Endodermal cell (in vitro differentiated cells): Measurements from ENCODE around the gene EMILIN3. TPM values are rescaled to one million over a fixed set of nuclear protein-coding genes. Genes with fewer than 3 reads are reported as not detected.

Experiments
- DNase-seq: peaks from one replicate; pipeline ENCODE4 v3.0.0-alpha.2; 2017
- H3K27ac ChIP-seq: 2 replicates; pipeline ENCODE4 v1.5.1; 2013; ENCODE audit warnings: mild to moderate bottlenecking, low read depth, low read length, moderate library complexity
- H3K27me3 ChIP-seq: 2 replicates; pipeline ENCODE4 v1.6.1; 2013; ENCODE audit warnings: mild to moderate bottlenecking, low read length, moderate library complexity; ENCODE audit not compliant: insufficient read depth, control insufficient read depth, poor library complexity, severe bottlenecking
- H3K36me3 ChIP-seq: 2 replicates; pipeline ENCODE4 v1.7.0; 2013; ENCODE audit warnings: mild to moderate bottlenecking, low read length, moderate library complexity; ENCODE audit not compliant: control insufficient read depth, insufficient read depth
- H3K4me1 ChIP-seq: one replicate; pipeline ENCODE4 v1.7.0; 2013; ENCODE audit warnings: low read length; ENCODE audit not compliant: control insufficient read depth, insufficient read depth
- H3K4me3 ChIP-seq: 2 replicates; pipeline ENCODE4 v1.5.1; 2013; ENCODE audit warnings: mild to moderate bottlenecking, low read length, moderate library complexity
- H3K9ac ChIP-seq: 2 replicates; pipeline ENCODE4 v1.6.1; 2013; ENCODE audit warnings: mild to moderate bottlenecking, low read length, moderate library complexity; ENCODE audit not compliant: poor library complexity, severe bottlenecking; ENCODE audit errors: extremely low read depth
- H3K9me3 ChIP-seq: 2 replicates; pipeline ENCODE4 v1.6.1; 2013; ENCODE audit warnings: mild to moderate bottlenecking, low read length, moderate library complexity; ENCODE audit not compliant: control insufficient read depth
- H3K27ac Mint-ChIP-seq: 2 replicates; pipeline ENCODE4 v1.8.0; 2020; ENCODE audit warnings: mixed read lengths
- H3K27me3 Mint-ChIP-seq: 2 replicates; pipeline ENCODE4 v1.8.0; 2021; ENCODE audit warnings: mild to moderate bottlenecking, mixed read lengths; ENCODE audit not compliant: insufficient read depth
- H3K36me3 Mint-ChIP-seq: 2 replicates; pipeline ENCODE4 v1.8.0; 2020; ENCODE audit warnings: low read depth, mixed read lengths
- H3K4me1 Mint-ChIP-seq: 2 replicates; pipeline ENCODE4 v1.8.0; 2020; ENCODE audit warnings: mixed read lengths
- H3K4me3 Mint-ChIP-seq: 2 replicates; pipeline ENCODE4 v1.8.0; 2020; ENCODE audit warnings: mild to moderate bottlenecking, moderate library complexity, mixed read lengths
- H3K9me3 Mint-ChIP-seq: 2 replicates; pipeline ENCODE4 v1.8.0; 2020; ENCODE audit warnings: mild to moderate bottlenecking, mixed read lengths
- WGBS, 2 experiments: methylation state at CpG; one replicate each; pipeline versions ENCODE4 v1.1.5 to v1.1.7; 2013; ENCODE audit warnings: missing lambda C conversion rate in 2 of 2, mixed read lengths in 1 of 2; ENCODE audit not compliant: insufficient coverage in 1 of 2, insufficient read length in 1 of 2; 5-methylcytosine and 5-hydroxymethylcytosine counted together
- total RNA-seq, 2 donors: library from RNA; stranded (reverse); fragmentation: NEBNext Ultra II Directional in 1 of 2; extraction: Animal tissue kit (Norgen Biotek cat#: 25700) in 1 of 2; gene quantifications; 2 replicates in 1 of 2; 3 replicates in 1 of 2; pipeline ENCODE4 v1.2.1, GENCODE V29; 2021
- TF ChIP-seq, protein P1 (sequence below): fragments of 200-600 bp; sonication (generic); conservative IDR thresholded peaks from 2 replicates; pipeline ENCODE4 v1.5.0; 2021; ENCODE audit warnings: antibody characterized with exemption, mild to moderate bottlenecking

Gene EMILIN3
- total RNA-seq, 2 donors from 2014 or later, result 5.3 to 9.6 TPM

DNA sequence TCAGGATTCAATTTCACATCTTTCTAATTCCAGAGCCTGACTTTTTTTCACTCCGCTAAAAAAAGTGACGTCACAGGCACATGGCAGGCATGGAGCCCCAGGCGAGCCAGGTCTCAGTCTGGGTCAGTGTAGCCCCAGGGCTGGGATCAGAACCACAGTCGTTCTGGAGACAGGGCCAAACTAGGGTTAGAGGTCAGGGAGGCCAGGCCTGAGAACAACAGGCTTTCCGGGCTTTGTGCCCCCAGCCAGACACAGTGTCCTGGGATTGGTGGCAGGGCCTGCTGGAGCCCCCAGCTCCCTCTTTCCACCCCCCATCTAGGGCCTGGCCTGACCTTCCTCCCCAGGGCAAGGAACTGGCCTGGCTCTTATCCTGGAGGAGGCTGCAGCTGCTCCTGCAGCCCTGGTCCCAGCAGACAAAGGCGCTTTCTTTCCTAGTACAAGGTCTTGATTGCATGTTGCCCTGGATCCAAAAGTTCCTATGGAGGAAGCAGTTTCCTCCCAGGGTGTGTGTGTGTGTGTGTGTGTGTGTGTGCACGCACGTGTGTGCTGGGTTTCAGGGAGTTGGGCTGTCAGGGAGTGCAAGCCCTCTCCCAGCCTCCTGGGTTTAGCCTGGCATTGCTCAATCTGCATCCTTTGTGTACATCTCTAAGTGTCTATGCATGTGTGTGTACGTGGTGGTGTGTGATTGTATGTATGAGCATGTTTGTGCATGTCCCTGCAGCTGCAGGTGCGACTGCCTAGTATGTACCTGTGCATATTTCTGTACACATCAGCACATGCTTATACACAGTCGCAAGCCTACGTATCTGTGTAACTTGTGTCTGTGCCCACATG lies 26.5 kb upstream of the EMILIN3 start:
- DNase-seq, result no peak
- Mint-ChIP-seq H3K4me3 (no peak overlapping the region), H3K36me3 (no peaks in the 10 kb centered on the region), H3K27me3 (no peaks in the 10 kb centered on the region), H3K27ac (no peak overlapping the region), H3K4me1 (peaks cover 9% of the 10 kb centered on the region), H3K9me3 (no peaks in the 10 kb centered on the region)
- no peaks in the 10 kb centered on the region for H3K9me3 ChIP-seq
- H3K27ac ChIP-seq, result peak overlapping the region; percentile 78
- WGBS, 2 experiments, result 90 to 100% methylated on average over 3 to 12 of the region's 12 CpGs
- no peaks in the 10 kb centered on the region for H3K27me3 ChIP-seq
- TF ChIP-seq, protein P1, sequence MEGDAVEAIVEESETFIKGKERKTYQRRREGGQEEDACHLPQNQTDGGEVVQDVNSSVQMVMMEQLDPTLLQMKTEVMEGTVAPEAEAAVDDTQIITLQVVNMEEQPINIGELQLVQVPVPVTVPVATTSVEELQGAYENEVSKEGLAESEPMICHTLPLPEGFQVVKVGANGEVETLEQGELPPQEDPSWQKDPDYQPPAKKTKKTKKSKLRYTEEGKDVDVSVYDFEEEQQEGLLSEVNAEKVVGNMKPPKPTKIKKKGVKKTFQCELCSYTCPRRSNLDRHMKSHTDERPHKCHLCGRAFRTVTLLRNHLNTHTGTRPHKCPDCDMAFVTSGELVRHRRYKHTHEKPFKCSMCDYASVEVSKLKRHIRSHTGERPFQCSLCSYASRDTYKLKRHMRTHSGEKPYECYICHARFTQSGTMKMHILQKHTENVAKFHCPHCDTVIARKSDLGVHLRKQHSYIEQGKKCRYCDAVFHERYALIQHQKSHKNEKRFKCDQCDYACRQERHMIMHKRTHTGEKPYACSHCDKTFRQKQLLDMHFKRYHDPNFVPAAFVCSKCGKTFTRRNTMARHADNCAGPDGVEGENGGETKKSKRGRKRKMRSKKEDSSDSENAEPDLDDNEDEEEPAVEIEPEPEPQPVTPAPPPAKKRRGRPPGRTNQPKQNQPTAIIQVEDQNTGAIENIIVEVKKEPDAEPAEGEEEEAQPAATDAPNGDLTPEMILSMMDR, result no peak
- H3K4me1 ChIP-seq, result peaks cover 3% of the 10 kb centered on the region
- H3K9ac ChIP-seq, result no peak overlapping the region
- H3K36me3 ChIP-seq, result no peaks in the 10 kb centered on the region
- no peak overlapping the region for H3K4me3 ChIP-seq

- no peaks in the 10 kb centered on the region for H3K27me3 ChIP-seq
- TF ChIP-seq, protein P1, result no peak
- no peaks in the 10 kb centered on the region for H3K9me3 Mint-ChIP-seq
- H3K4me1 Mint-ChIP-seq, result peaks cover 11% of the 10 kb centered on the region
- DNase-seq, result no peak
- H3K27ac Mint-ChIP-seq, result no peak overlapping the region
- 89 to 100% methylated on average over 1 of the region's 1 CpG for WGBS, 2 experiments
- H3K4me3 ChIP-seq, result no peak overlapping the region
- H3K36me3 ChIP-seq, result no peaks in the 10 kb centered on the region
- no peaks in the 10 kb centered on the region for H3K9me3 ChIP-seq
- peak overlapping the region; percentile 40 for H3K27ac ChIP-seq
- peaks cover 3% of the 10 kb centered on the region for H3K4me1 ChIP-seq
- no peaks in the 10 kb centered on the region for H3K27me3 Mint-ChIP-seq
- H3K9ac ChIP-seq, result no peak overlapping the region
- H3K36me3 Mint-ChIP-seq, result no peaks in the 10 kb centered on the region
- no peak overlapping the region for H3K4me3 Mint-ChIP-seq
Measured at GRCh38 chr20:41392295-41392694, 25.7 kb upstream of the EMILIN3 start.

DNA sequence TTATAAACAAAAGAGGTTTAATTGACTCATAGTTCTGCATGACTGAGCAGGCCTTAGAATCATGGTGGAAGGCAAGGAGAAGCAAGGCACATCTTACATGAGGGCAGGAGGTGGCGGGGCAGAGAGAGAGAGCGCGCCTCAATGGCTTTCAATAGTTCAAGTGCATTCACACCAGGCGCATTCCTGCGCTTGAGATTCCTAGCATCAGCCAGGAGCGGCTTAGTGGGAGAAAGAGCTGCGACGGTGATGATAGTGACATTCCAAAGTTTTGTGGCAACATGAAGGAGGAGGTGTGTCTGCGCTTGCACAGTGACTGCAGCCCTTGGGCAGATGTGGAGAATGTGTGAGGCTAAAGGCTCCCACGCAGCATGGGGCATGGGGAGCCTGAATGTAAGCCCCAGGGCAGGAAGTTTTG lies 25.0 kb upstream of the EMILIN3 start:
- no peaks in the 10 kb centered on the region for H3K27me3 ChIP-seq
- WGBS, 2 experiments, result 79 to 89% methylated on average over 6 to 10 of the region's 10 CpGs
- H3K4me3 ChIP-seq, result no peak overlapping the region
- Mint-ChIP-seq H3K27ac (no peak overlapping the region), H3K36me3 (no peaks in the 10 kb centered on the region), H3K27me3 (no peaks in the 10 kb centered on the region), H3K9me3 (no peaks in the 10 kb centered on the region), H3K4me3 (no peak overlapping the region), H3K4me1 (peaks cover 11% of the 10 kb centered on the region)
- no peaks in the 10 kb centered on the region for H3K9me3 ChIP-seq
- H3K27ac ChIP-seq, result peak overlapping the region; percentile 40
- no peak overlapping the region for H3K9ac ChIP-seq
- H3K4me1 ChIP-seq, result peaks cover 3% of the 10 kb centered on the region
- DNase-seq, result peak; percentile 54
- H3K36me3 ChIP-seq, result no peaks in the 10 kb centered on the region
- TF ChIP-seq, protein P1, result no peak
